Activated T-cell treated with anti-CD3 and anti-CD28 coated beads for 24 hours (primary cell): ENCODE measurements around the gene SCAND1.
"Not testable (repeated sequence)": the region's sequence is repeated elsewhere in the genome, so short reads cannot be mapped to it uniquely, and the experiment has no call there.

ENCODE experiments used
- DNase-seq: peaks from one replicate; pipeline ENCODE4 v3.0.0-alpha.2; 2020; ENCODE audit warnings: low read depth

SCAND1 gene

GRCh38 chr20:35959291-35959690 lies 5.0 kb upstream of the SCAND1 start:
- not testable (repeated sequence) for DNase-seq

GRCh38 chr20:35956616-35957015 lies 2.3 kb upstream of the SCAND1 start:
- DNase-seq = no peak

GRCh38 chr20:35954907-35955251 lies 577 bp upstream of the SCAND1 start:
- DNase-seq = no peak

- DNase-seq = peak; percentile 54
Measured at GRCh38 chr20:35953387-35954199, 709 bp downstream of the SCAND1 start.

GRCh38 chr20:35952480-35953386 lies 1.6 kb downstream of the SCAND1 start:
- no peak for DNase-seq

GRCh38 chr20:35952080-35952479 lies 2.2 kb downstream of the SCAND1 start:
- not testable (repeated sequence) for DNase-seq

- no peak for DNase-seq
Measured at GRCh38 chr20:35950093-35950492, 4.2 kb downstream of the SCAND1 start.

- no peak for DNase-seq
Measured at GRCh38 chr20:35947907-35948306, 6.4 kb downstream of the SCAND1 start.

GRCh38 chr20:35947489-35947888 lies 6.8 kb downstream of the SCAND1 start:
- peak; percentile 17 for DNase-seq

- no peak for DNase-seq
Measured at GRCh38 chr20:35942243-35942642, 12.1 kb downstream of the SCAND1 start.

- no peak for DNase-seq
Measured at GRCh38 chr20:35941620-35942019, 12.7 kb downstream of the SCAND1 start.

GRCh38 chr20:35939264-35939663 lies 15.0 kb downstream of the SCAND1 start:
- DNase-seq = no peak

- no peak for DNase-seq
Measured at GRCh38 chr20:35934050-35934449, 20.3 kb downstream of the SCAND1 start.

GRCh38 chr20:35929301-35929700 lies 25.0 kb downstream of the SCAND1 start:
- no peak for DNase-seq

- no peak for DNase-seq
Measured at GRCh38 chr20:35920523-35920922, 33.8 kb downstream of the SCAND1 start.

GRCh38 chr20:35918021-35918420 lies 36.3 kb downstream of the SCAND1 start:
- DNase-seq = no peak

GRCh38 chr20:35917077-35917476 lies 37.2 kb downstream of the SCAND1 start:
- no peak for DNase-seq

GRCh38 chr20:35912881-35913280 lies 41.4 kb downstream of the SCAND1 start:
- DNase-seq = no peak

GRCh38 chr20:35910254-35910653 lies 44.0 kb downstream of the SCAND1 start:
- DNase-seq = no peak

- no peak for DNase-seq
Measured at GRCh38 chr20:35909796-35910195, 44.5 kb downstream of the SCAND1 start.

GRCh38 chr20:35909176-35909575 lies 45.1 kb downstream of the SCAND1 start:
- no peak for DNase-seq

- DNase-seq = no peak
Measured at GRCh38 chr20:35908007-35908406, 46.3 kb downstream of the SCAND1 start.

- DNase-seq = no peak
Measured at GRCh38 chr20:35907017-35907701, 47.1 kb downstream of the SCAND1 start.
